Coronary artery (tissue), 2 donors: Measurements from ENCODE around the gene SCT.

Experiments
- DNase-seq: peaks from one replicate; pipeline ENCODE4 v3.0.0-alpha.2; 2017; ENCODE audit warnings: low spot score
- H3K27ac ChIP-seq, 2 donors: fragments of 200-600 bp; sonication (generic); one replicate each; pipeline ENCODE4 v1.5.1; 2016 to 2019
- H3K4me3 ChIP-seq: fragments of 200-600 bp; sonication (generic); 2 replicates; pipeline ENCODE4 v1.5.1; 2016; ENCODE audit warnings: mild to moderate bottlenecking, moderate library complexity
- CTCF ChIP-seq: fragments of 200-600 bp; sonication (generic); IDR thresholded peaks from one replicate; pipeline ENCODE4 v1.5.1; 2019; ENCODE audit warnings: antibody characterized with exemption

Gene SCT

GRCh38 chr11:576811-577610 is 50.0 kb downstream of the SCT start:
- peak overlapping the region; percentile 36 to 93 for H3K27ac ChIP-seq
- DNase-seq: no peak
- TF ChIP-seq CTCF: no peak
- H3K4me3 ChIP-seq: peak overlapping the region; percentile 85
